ENCODE results near the gene CDH5. TPM values are rescaled to one million over a fixed set of nuclear protein-coding genes. Genes with fewer than 3 reads are reported as not detected.

CDH5 gene
- total and polyA plus RNA-seq, 2 of the 8 experiments (the other 6 are each of a cell fraction or from before 2014, with no cell fraction given), result 0.32 TPM

GRCh38 chr16:66387817-66388332 is 21.4 kb downstream of the CDH5 start:
- Histone ChIP-seq H3K4me3 (ENCODE audit: extremely low read depth in 1 of 4, insufficient read depth in 2 of 4, low read depth in 3 of 4, low read length in 4 of 4) (no peak overlapping the region), H2BK5ac (ENCODE audit: low read depth, low read length) (no peak overlapping the region), H2BK15ac (ENCODE audit: low read length) (no peak overlapping the region), H4K8ac (ENCODE audit: extremely low read depth, insufficient read depth, low read length) (peak overlapping the region; percentile 7; the same call in 1 of the 2 replicates), H3K56ac (replicated peaks; ENCODE audit: insufficient read length, low read depth, low read length) (no peak overlapping the region), H4K5ac (ENCODE audit: insufficient read length, low read depth, low read length) (no peak overlapping the region), H4K20me1 (replicated peaks in 1 of 2; ENCODE audit: control insufficient read depth in 1 of 2, insufficient read depth in 2 of 2, low read length in 2 of 2) (no peaks in the 10 kb centered on the region), H3K23me2 (ENCODE audit: low read depth, low read length) (no peaks in the 10 kb centered on the region; the same call in 1 of the 2 replicates), H3K4me1 (replicated peaks in 1 of 4; ENCODE audit: control insufficient read depth in 3 of 4, insufficient read depth in 4 of 4, low read length in 3 of 4) (no peaks in the 10 kb centered on the region; a peak in 1 of 7 replicates), H3K79me1 (ENCODE audit: low read depth, low read length) (no peaks in the 10 kb centered on the region), H4K91ac (replicated peaks; ENCODE audit: insufficient read length, low read length) (no peak overlapping the region), H3K27ac (ENCODE audit: low read depth, low read length) (no peak overlapping the region), H3K4me2 (ENCODE audit: insufficient read depth in 1 of 2, low read depth in 2 of 2, low read length in 2 of 2) (no peak overlapping the region), H2AFZ (ENCODE audit: low read length) (no peak overlapping the region), H3K9me3 (ENCODE audit: insufficient read depth in 2 of 2, low read depth in 1 of 2, low read length in 1 of 2) (no peaks in the 10 kb centered on the region), H2AK5ac (ENCODE audit: low read depth, low read length) (no peak overlapping the region), H3K14ac (ENCODE audit: insufficient read length) (no peak overlapping the region), H3K79me2 (ENCODE audit: control insufficient read depth in 1 of 2, insufficient read depth in 2 of 2, low read length in 2 of 2) (no peaks in the 10 kb centered on the region), H3K9ac (replicated peaks in 1 of 4; ENCODE audit: extremely low read depth in 1 of 4, low read depth in 3 of 4, low read length in 3 of 4) (no peak overlapping the region), H3K36me3 (ENCODE audit: control insufficient read depth in 2 of 4, insufficient read depth in 4 of 4, low read length in 3 of 4) (no peaks in the 10 kb centered on the region), H3K23ac (ENCODE audit: insufficient read length) (no peak overlapping the region), H3K4ac (replicated peaks; ENCODE audit: insufficient read length, low read depth, low read length) (no peak overlapping the region), H2BK12ac (ENCODE audit: low read depth, low read length) (no peak overlapping the region), H3K18ac (ENCODE audit: extremely low read depth, low read length) (no peak overlapping the region), H2BK120ac (replicated peaks; ENCODE audit: low read depth, low read length) (no peak overlapping the region), H3K27me3 (replicated peaks in 1 of 4; ENCODE audit: control insufficient read depth in 3 of 4, extremely low read depth in 1 of 4, insufficient read depth in 3 of 4, low read length in 3 of 4) (no peaks in the 10 kb centered on the region), H2BK20ac (ENCODE audit: low read length) (no peak overlapping the region)
- ChIA-PET CTCF (ENCODE audit: partially characterized antibody) (interaction anchor here (0.7 to 1.7 kb wide), 4 partner anchors 14 to 42 kb away, joined by 3 to 9 read pairs (median 4); no protein-coding TSS in a partner anchor), POLR2A (ENCODE audit: partially characterized antibody) (no interaction called here)
- 73% methylated on average over 2 of the region's 2 CpGs; no CpG with 5 or more reads in 1 of the 2 experiments for WGBS, 2 experiments (ENCODE audit: extremely low coverage in 1 of 2, insufficient coverage in 1 of 2, insufficient read length in 1 of 2, insufficient replicate concordance in 2 of 2, low coverage in 1 of 2, low lambda C conversion rate in 2 of 2, missing lambda C conversion rate in 1 of 2)
- no peak for TF ChIP-seq CHD1 (IDR thresholded peaks at IDR 0.05; ENCODE audit: low read depth, low read length)
- no peak for DNase-seq (ENCODE audit: low read depth in 1 of 2, low spot score in 2 of 2)
- FAIRE-seq, result no peak
